Neuronal stem cell (in vitro differentiated cells): ENCODE data around the gene MYO10.

Experiments
- DNase-seq: peaks from one replicate; pipeline ENCODE4 v3.0.0-alpha.2; 2013; ENCODE audit warnings: low spot score
- H2AFZ ChIP-seq: one replicate; pipeline ENCODE4 v1.6.1; 2013; ENCODE audit warnings: mild to moderate bottlenecking, low read length, inconsistent platforms
- H2AK5ac ChIP-seq: 2 replicates; pipeline ENCODE4 v1.6.1; 2013; ENCODE audit warnings: low read depth, mild to moderate bottlenecking, inconsistent platforms, low read length, moderate library complexity, mixed read lengths
- H2BK120ac ChIP-seq: 2 replicates; pipeline ENCODE4 v1.6.1; 2013; ENCODE audit warnings: low read depth, mild to moderate bottlenecking, inconsistent platforms, low read length, moderate library complexity, mixed read lengths
- H2BK12ac ChIP-seq: one replicate; pipeline ENCODE4 v1.6.1; 2013; ENCODE audit warnings: low read length, inconsistent platforms
- H2BK15ac ChIP-seq: 2 replicates; pipeline ENCODE4 v1.6.1; 2013; ENCODE audit warnings: mild to moderate bottlenecking, low read length, inconsistent platforms, mixed read lengths
- H2BK5ac ChIP-seq: one replicate; pipeline ENCODE4 v1.6.1; 2013; ENCODE audit warnings: inconsistent platforms, mild to moderate bottlenecking, low read length, moderate library complexity
- H3K14ac ChIP-seq: one replicate; pipeline ENCODE4 v1.6.1; 2013; ENCODE audit warnings: low read length, inconsistent platforms
- H3K18ac ChIP-seq: 2 replicates; pipeline ENCODE4 v1.6.1; 2013; ENCODE audit warnings: low read length, inconsistent platforms
- H3K23ac ChIP-seq: 2 replicates; pipeline ENCODE4 v1.6.1; 2013; ENCODE audit warnings: low read depth, mild to moderate bottlenecking, mixed read lengths, low read length, inconsistent platforms; ENCODE audit not compliant: poor library complexity
- H3K27ac ChIP-seq: replicated peaks from 3 replicates; pipeline ENCODE4 v1.5.1; 2013; ENCODE audit warnings: low read length, inconsistent platforms
- H3K27me3 ChIP-seq, 3 experiments: 2 replicates each; pipeline ENCODE4 v1.6.1; 2013; ENCODE audit warnings: low read length in 3 of 3, mild to moderate bottlenecking in 2 of 3, inconsistent platforms in 1 of 3, low read depth in 1 of 3, mixed read lengths in 1 of 3, moderate library complexity in 1 of 3; ENCODE audit not compliant: control insufficient read depth in 3 of 3, insufficient read depth in 3 of 3
- H3K36me3 ChIP-seq, 2 donors: replicated peaks in 1 of 2; 2 replicates each; pipeline ENCODE4 v1.6.1; 2013; ENCODE audit warnings: low read length in 2 of 2; ENCODE audit not compliant: control insufficient read depth in 2 of 2, insufficient read depth in 2 of 2
- H3K4ac ChIP-seq: 2 replicates; pipeline ENCODE4 v1.6.1; 2013; ENCODE audit warnings: inconsistent platforms, mild to moderate bottlenecking, low read length, moderate library complexity
- H3K4me1 ChIP-seq, 2 donors: 1 replicate in 1 of 2; 2 replicates in 1 of 2; pipeline ENCODE4 v1.6.1; 2013; ENCODE audit warnings: low read length in 2 of 2, low read depth in 1 of 2; ENCODE audit not compliant: control insufficient read depth in 2 of 2, insufficient read depth in 1 of 2
- H3K4me2 ChIP-seq: one replicate; pipeline ENCODE4 v1.6.1; 2013; ENCODE audit warnings: mild to moderate bottlenecking, low read length, inconsistent platforms; ENCODE audit not compliant: insufficient read depth, poor library complexity, severe bottlenecking
- H3K4me3 ChIP-seq, 2 donors: 2 replicates each; pipeline ENCODE4 v1.5.1; 2013; ENCODE audit warnings: low read length in 2 of 2, mild to moderate bottlenecking in 2 of 2, inconsistent platforms in 1 of 2, moderate library complexity in 1 of 2
- H3K79me1 ChIP-seq: one replicate; pipeline ENCODE4 v1.6.1; 2013; ENCODE audit warnings: low read depth, mild to moderate bottlenecking, inconsistent platforms, low read length, moderate library complexity
- H3K9ac ChIP-seq: one replicate; pipeline ENCODE4 v1.6.1; 2013; ENCODE audit warnings: mild to moderate bottlenecking, low read depth, low read length, inconsistent platforms; ENCODE audit not compliant: poor library complexity
- H3K9me3 ChIP-seq, 2 donors: replicated peaks in 1 of 2; 2 replicates each; pipeline versions ENCODE3 to v1.6.1; 2013; ENCODE audit warnings: low read length in 2 of 2, mild to moderate bottlenecking in 2 of 2, inconsistent platforms in 1 of 2, low read depth in 1 of 2, mixed read lengths in 1 of 2, moderate library complexity in 1 of 2; ENCODE audit not compliant: control insufficient read depth in 2 of 2, insufficient read depth in 1 of 2
- H4K8ac ChIP-seq: one replicate; pipeline ENCODE4 v1.6.1; 2013; ENCODE audit warnings: low read depth, mild to moderate bottlenecking, inconsistent platforms, low read length, moderate library complexity
- H4K91ac ChIP-seq: one replicate; pipeline ENCODE4 v1.6.1; 2013; ENCODE audit warnings: low read length, low read depth, mild to moderate bottlenecking, inconsistent platforms; ENCODE audit not compliant: poor library complexity
- WGBS, 2 donors: extraction: QIAGEN DNeasy Blood & Tissue Kit; methylation state at CpG; one replicate each; pipeline ENCODE4 v1.1.7; 2013; ENCODE audit warnings: missing lambda C conversion rate in 2 of 2, mixed read lengths in 1 of 2; ENCODE audit not compliant: insufficient read length in 2 of 2, insufficient replicate concordance in 1 of 2; ENCODE audit errors: extremely low coverage in 2 of 2; 5-methylcytosine and 5-hydroxymethylcytosine counted together

MYO10 gene

DNA sequence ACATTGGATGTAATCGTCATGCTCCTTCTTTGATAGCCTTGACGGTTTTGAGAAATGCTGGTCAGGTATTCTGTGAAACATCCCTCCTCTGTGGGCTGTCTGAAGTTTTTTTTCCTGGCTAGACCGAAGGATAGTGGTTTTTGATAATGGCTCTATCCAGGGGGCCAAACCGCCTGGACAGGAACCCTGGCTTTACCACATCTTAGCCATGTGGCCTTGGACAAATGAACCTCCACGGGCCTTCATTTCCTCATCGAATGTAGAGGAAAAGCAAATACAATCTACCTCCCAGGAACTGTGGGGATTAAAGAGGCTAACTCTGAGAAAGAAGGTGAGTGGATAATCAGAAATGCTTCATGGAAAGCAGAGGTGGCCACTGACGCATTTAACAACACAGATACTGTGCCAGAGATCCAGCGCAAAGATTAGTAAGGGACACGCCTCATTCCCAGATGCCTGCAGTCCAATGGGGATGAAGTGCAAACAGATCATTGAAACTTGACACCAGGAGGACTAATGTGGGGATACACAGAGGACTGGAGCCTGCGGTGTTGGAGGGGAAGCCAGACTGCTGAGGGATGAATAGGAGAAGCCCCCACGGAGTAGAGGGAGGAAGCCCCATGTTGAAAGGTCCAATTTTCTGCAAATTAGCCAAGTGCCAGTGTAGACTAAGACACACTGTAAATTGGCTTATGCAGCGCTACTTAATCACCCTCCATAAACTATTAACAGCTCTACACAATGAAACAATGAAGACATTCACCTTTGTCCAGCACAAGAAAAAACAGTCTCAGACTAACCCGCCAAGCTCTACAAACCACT, 41.6 kb downstream of the MYO10 start:
- Histone ChIP-seq H3K4me2 (peak overlapping the region; percentile 39), H3K9me3 (no peaks in the 10 kb centered on the region), H3K4ac (no peak overlapping the region), H3K14ac (no peak overlapping the region), H3K36me3 (no peaks in the 10 kb centered on the region), H2BK15ac (no peak overlapping the region), H3K4me3 (no peak overlapping the region), H4K8ac (no peak overlapping the region), H4K91ac (no peak overlapping the region), H3K18ac (no peak overlapping the region), H2BK5ac (no peak overlapping the region), H3K23ac (no peak overlapping the region), H3K9ac (no peak overlapping the region), H3K4me1 (peaks cover 26 to 33% of the 10 kb centered on the region in 2 donors), H3K27me3 (no peaks in the 10 kb centered on the region), H3K27ac (peak overlapping the region; percentile 31), H2AFZ (peak overlapping the region; percentile 25), H3K79me1 (peaks cover 4% of the 10 kb centered on the region), H2BK12ac (no peak overlapping the region), H2BK120ac (no peak overlapping the region), H2AK5ac (no peak overlapping the region)
- DNase-seq, result peak; percentile 45
- whole genome bisulfite sequencing, 2 donors, result no CpG with 5 or more reads among the region's 13 CpGs

DNA sequence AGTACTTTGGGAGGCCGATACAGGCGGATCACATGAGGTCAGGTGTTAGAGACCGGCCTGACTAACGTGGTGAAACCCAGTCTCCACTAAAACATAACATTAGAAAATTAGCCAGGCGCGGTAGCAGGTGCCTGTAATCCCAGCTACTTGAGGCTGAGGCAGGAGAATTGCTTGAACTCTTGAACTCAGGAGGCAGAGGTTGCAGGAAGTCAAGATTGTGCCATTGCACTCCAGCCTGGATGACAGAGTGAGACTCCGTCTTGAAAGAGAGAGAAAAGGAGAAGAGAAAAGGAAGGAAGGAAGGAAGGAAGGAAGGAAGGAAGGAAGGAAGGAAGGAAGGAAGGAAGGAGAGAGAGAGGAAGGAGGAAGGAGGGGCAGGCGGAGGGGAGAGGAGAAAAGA, 45.1 kb downstream of the MYO10 start:
- Histone ChIP-seq H3K4ac (no peak overlapping the region), H3K9me3 (no peaks in the 10 kb centered on the region), H2BK12ac (no peak overlapping the region), H3K18ac (no peak overlapping the region), H3K14ac (no peak overlapping the region), H3K23ac (no peak overlapping the region), H3K9ac (no peak overlapping the region), H2BK5ac (no peak overlapping the region), H2BK15ac (no peak overlapping the region), H4K8ac (no peak overlapping the region), H3K27me3 (no peaks in the 10 kb centered on the region), H3K27ac (no peak overlapping the region), H2AK5ac (no peak overlapping the region), H2AFZ (no peak overlapping the region), H2BK120ac (no peak overlapping the region), H3K4me1 (peaks cover 16 to 22% of the 10 kb centered on the region in 2 donors), H4K91ac (no peak overlapping the region), H3K4me2 (no peak overlapping the region), H3K79me1 (peaks cover 4% of the 10 kb centered on the region), H3K36me3 (no peaks in the 10 kb centered on the region), H3K4me3 (no peak overlapping the region)
- WGBS, 2 donors, result no CpG with 5 or more reads among the region's 8 CpGs
- DNase-seq, result no peak

DNA sequence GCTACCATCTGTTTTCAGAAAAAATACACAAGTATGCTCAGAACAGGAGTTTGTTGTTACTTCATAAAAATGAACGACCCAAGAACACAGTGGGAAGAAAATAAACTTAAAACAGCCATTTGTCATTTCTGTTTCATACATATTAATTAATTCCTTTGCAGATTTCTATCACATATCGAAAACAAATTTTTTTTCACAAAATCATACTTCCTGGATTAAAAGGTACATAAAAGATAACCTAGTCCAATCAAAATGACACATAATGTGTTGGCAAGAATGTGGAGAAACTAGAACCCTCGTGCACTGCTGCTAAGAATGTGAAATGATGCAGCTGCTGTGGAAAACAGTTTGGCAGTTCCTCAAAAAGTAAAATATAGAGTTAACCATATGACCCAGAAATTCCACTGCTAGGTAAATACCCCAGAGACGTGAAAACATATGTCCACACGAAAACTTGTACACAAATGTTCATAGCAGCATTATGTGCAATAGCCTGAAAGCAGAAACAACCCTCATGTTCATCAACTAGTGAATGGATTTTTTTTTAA, 46.0 kb downstream of the MYO10 start:
- Histone ChIP-seq H3K9ac (no peak overlapping the region), H4K91ac (no peak overlapping the region), H3K27ac (no peak overlapping the region), H3K4me1 (peaks cover 12 to 13% of the 10 kb centered on the region in 2 donors), H2BK120ac (no peak overlapping the region), H2AFZ (no peak overlapping the region), H2AK5ac (no peak overlapping the region), H3K27me3 (no peaks in the 10 kb centered on the region), H3K9me3 (no peaks in the 10 kb centered on the region), H3K14ac (no peak overlapping the region), H2BK5ac (no peak overlapping the region), H3K4ac (no peak overlapping the region), H3K23ac (no peak overlapping the region), H2BK12ac (no peak overlapping the region), H3K4me3 (no peak overlapping the region), H2BK15ac (no peak overlapping the region), H3K4me2 (no peak overlapping the region), H3K18ac (no peak overlapping the region), H3K36me3 (no peaks in the 10 kb centered on the region), H4K8ac (no peak overlapping the region), H3K79me1 (no peaks in the 10 kb centered on the region)
- DNase-seq, result no peak
- WGBS, 2 donors, result 100% methylated on average over 1 of the region's 5 CpGs; no CpG with 5 or more reads in 1 of the 2 donors

DNA sequence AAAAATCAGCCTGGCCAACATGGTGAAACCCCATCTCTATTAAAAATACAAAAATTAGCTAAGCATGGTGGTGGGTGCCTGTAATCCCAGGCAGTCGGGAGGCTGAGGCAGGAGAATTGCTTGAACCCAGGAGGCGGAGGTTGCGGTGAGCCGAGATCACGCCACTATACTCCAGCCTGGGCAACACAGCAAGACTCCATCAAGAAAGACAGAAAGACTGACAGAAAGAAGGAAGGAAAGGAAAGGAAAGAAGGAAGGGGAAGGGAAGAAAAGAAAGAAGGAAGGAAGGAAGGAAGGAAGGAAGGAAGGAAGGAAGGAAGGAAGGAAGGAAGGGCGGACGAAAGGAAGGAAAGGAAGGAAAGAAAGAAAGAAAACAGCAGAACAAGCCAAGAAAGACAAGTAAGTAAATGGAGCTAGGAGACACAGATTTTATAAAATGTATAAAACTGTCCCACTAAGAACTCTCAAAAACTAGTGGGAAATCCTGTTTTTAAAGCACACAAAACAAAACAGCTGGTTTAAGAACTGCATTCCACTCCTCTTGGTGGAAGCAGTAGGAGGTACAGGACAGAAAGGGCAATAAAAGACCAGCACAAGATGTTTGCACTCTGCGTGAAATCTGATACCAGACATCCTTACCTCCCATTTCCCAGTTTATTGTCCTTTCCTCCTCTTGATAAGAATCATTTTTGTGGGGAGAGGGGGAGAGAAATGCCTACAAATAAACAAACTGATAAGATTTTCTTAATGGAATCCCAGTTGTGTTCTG, 46.7 kb downstream of the MYO10 start:
- H3K18ac ChIP-seq, result no peak overlapping the region
- no CpG with 5 or more reads among the region's 8 CpGs for WGBS, 2 donors
- no peak overlapping the region for H3K23ac ChIP-seq
- no peak overlapping the region for H4K8ac ChIP-seq
- no peaks in the 10 kb centered on the region for H3K79me1 ChIP-seq
- DNase-seq, result no peak
- no peak overlapping the region for H3K4me2 ChIP-seq
- no peak overlapping the region for H2BK12ac ChIP-seq
- no peak overlapping the region for H2AK5ac ChIP-seq
- H3K9ac ChIP-seq, result no peak overlapping the region
- no peak overlapping the region for H3K4me3 ChIP-seq
- no peak overlapping the region for H4K91ac ChIP-seq
- no peak overlapping the region for H2BK15ac ChIP-seq
- H3K27ac ChIP-seq, result no peak overlapping the region
- peaks cover 7 to 9% of the 10 kb centered on the region in 2 donors for H3K4me1 ChIP-seq
- no peak overlapping the region for H3K14ac ChIP-seq
- H3K27me3 ChIP-seq, result no peaks in the 10 kb centered on the region
- H3K4ac ChIP-seq, result no peak overlapping the region
- no peak overlapping the region for H2BK120ac ChIP-seq
- H3K36me3 ChIP-seq, result no peaks in the 10 kb centered on the region
- no peaks in the 10 kb centered on the region for H3K9me3 ChIP-seq
- no peak overlapping the region for H2AFZ ChIP-seq
- no peak overlapping the region for H2BK5ac ChIP-seq
